Astrocyte (in vitro differentiated cells and primary cell): ENCODE results near the gene DUSP6. TPM values are rescaled to one million over a fixed set of nuclear protein-coding genes. Genes with fewer than 3 reads are reported as not detected.

ENCODE experiments used
- DNase-seq: peaks from one replicate; pipeline ENCODE4 v3.0.0-alpha.2; 2010; ENCODE audit warnings: low read depth
- FAIRE-seq: peaks from 2 replicates; lab custom pipeline; 2011; peaks lifted over from hg19 to GRCh38; lab: Jason Lieb, UNC
- H2AFZ ChIP-seq: 2 replicates; pipeline ENCODE4 v1.6.0; 2012; ENCODE audit warnings: low read depth, low read length, inconsistent platforms
- H3K27ac ChIP-seq: 2 replicates; pipeline ENCODE4 v1.5.1; 2011; ENCODE audit warnings: low read depth, low read length, inconsistent platforms
- H3K27me3 ChIP-seq: 2 replicates; pipeline ENCODE4 v1.6.0; 2011; ENCODE audit warnings: low read length, inconsistent platforms; ENCODE audit not compliant: insufficient read depth
- H3K36me3 ChIP-seq: 2 replicates; pipeline ENCODE4 v1.5.1; 2011; ENCODE audit warnings: low read length, inconsistent platforms; ENCODE audit not compliant: insufficient read depth
- H3K4me1 ChIP-seq: 2 replicates; pipeline ENCODE4 v1.5.1; 2011; ENCODE audit warnings: low read length, inconsistent platforms; ENCODE audit not compliant: insufficient read depth
- H3K4me2 ChIP-seq: 2 replicates; pipeline ENCODE4 v1.6.0; 2012; ENCODE audit warnings: low read length, inconsistent platforms
- H3K4me3 ChIP-seq: 2 replicates; pipeline ENCODE4 v1.5.1; 2011; ENCODE audit warnings: low read depth, mild to moderate bottlenecking, low read length, inconsistent platforms; ENCODE audit not compliant: insufficient read depth
- H3K79me2 ChIP-seq: 2 replicates; pipeline ENCODE4 v1.6.0; 2012; ENCODE audit warnings: mild to moderate bottlenecking, low read length, inconsistent platforms; ENCODE audit not compliant: insufficient read depth
- H3K9ac ChIP-seq: 2 replicates; pipeline ENCODE4 v1.6.0; 2012; ENCODE audit warnings: mild to moderate bottlenecking, low read length, inconsistent platforms
- H3K9me3 ChIP-seq: 2 replicates; pipeline ENCODE4 v1.5.1; 2012; ENCODE audit warnings: low read depth, mild to moderate bottlenecking, low read length, inconsistent platforms; ENCODE audit not compliant: insufficient read depth
- H4K20me1 ChIP-seq: 2 replicates; pipeline ENCODE4 v1.6.0; 2012; ENCODE audit warnings: low read length, inconsistent platforms; ENCODE audit not compliant: insufficient read depth
- H3K27ac Mint-ChIP-seq: one replicate; pipeline ENCODE4 v1.8.0; 2021; ENCODE audit warnings: mild to moderate bottlenecking, mixed read lengths; ENCODE audit not compliant: unreplicated experiment
- H3K27me3 Mint-ChIP-seq: one replicate; pipeline ENCODE4 v1.8.0; 2021; ENCODE audit warnings: low read depth, mixed read lengths; ENCODE audit not compliant: unreplicated experiment
- H3K36me3 Mint-ChIP-seq: one replicate; pipeline ENCODE4 v1.8.0; 2021; ENCODE audit warnings: low read depth, mixed read lengths; ENCODE audit not compliant: unreplicated experiment
- H3K4me1 Mint-ChIP-seq: one replicate; pipeline ENCODE4 v1.8.0; 2021; ENCODE audit warnings: low read depth, mixed read lengths; ENCODE audit not compliant: unreplicated experiment
- H3K4me3 Mint-ChIP-seq: one replicate; pipeline ENCODE4 v1.8.0; 2021; ENCODE audit warnings: mild to moderate bottlenecking, moderate library complexity, mixed read lengths; ENCODE audit not compliant: unreplicated experiment
- H3K9me3 Mint-ChIP-seq: one replicate; pipeline ENCODE4 v1.8.0; 2021; ENCODE audit warnings: mild to moderate bottlenecking, mixed read lengths; ENCODE audit not compliant: unreplicated experiment
- EZH2 ChIP-seq: IDR thresholded peaks from 2 replicates; pipeline ENCODE4 v1.6.1; 2012; ENCODE audit warnings: mild to moderate bottlenecking, low read length, inconsistent platforms; ENCODE audit not compliant: insufficient read depth
- total RNA-seq: library from RNA; stranded (reverse); gene quantifications from 2 replicates; pipeline ENCODE4 v1.2.1, GENCODE V29; 2021
- TF ChIP-seq, protein P1 (sequence below): IDR thresholded peaks from 2 replicates; pipeline ENCODE4 v1.5.1; 2011; ENCODE audit warnings: low read depth, mild to moderate bottlenecking, inconsistent platforms, low read length, moderate library complexity; ENCODE audit not compliant: insufficient read depth

The DUSP6 gene
- total RNA-seq, 1 donor from 2014 or later = 63.0 TPM

DNA sequence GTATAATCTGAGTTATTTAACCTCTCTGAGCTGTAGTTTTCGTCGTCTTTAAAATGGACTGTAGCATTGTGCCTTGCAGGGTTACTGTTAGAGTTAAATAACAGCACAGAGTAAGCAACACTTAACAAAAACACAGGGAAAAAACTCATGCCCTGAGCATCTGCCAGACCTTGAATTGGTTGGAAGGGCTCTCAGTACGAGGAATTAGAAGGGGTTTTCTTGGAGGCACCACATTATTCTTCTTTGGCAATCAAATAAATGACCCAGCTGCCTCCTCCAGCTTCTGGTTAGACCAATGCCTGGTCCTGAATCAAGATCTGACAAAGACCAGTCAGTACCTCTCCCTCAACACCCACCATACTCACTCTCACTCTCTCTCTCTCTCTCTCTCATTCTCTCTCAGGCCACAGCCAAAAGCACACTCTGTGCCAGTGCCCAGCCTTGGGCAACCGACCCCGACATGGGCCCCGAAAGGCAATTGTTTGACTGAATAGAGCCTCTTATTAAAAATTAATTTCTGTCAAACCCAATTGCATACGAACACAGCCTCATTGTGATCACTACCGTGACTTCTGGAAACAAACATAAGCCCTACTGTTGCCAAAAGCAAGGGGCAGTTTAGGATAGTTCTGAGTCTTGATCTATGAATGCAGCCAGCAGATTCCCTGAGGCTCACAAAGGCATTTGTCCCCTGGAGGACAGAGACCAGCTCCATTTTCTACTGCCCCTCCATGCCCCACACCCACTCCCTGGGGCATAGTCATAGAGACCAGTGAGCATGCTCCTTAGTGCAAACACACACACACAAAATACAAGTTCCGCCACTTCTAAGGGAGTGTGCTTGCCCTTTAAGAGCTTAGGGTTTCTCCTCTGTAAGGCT, 23.9 kb downstream of the DUSP6 start:
- Histone ChIP-seq H3K27ac (no peak overlapping the region), H3K4me2 (no peak overlapping the region), H2AFZ (no peak overlapping the region), H3K9me3 (no peaks in the 10 kb centered on the region), H3K36me3 (no peaks in the 10 kb centered on the region), H3K4me3 (no peak overlapping the region), H3K27me3 (no peaks in the 10 kb centered on the region), H3K9ac (no peak overlapping the region), H4K20me1 (no peaks in the 10 kb centered on the region), H3K79me2 (no peaks in the 10 kb centered on the region), H3K4me1 (no peaks in the 10 kb centered on the region)
- Mint-ChIP-seq H3K27ac (no peak overlapping the region), H3K9me3 (peaks cover 7% of the 10 kb centered on the region), H3K36me3 (no peaks in the 10 kb centered on the region), H3K4me3 (no peak overlapping the region), H3K27me3 (no peaks in the 10 kb centered on the region), H3K4me1 (no peaks in the 10 kb centered on the region)
- DNase-seq (no peak), FAIRE-seq (no peak)
- no peak for TF ChIP-seq EZH2
- TF ChIP-seq, protein P1, sequence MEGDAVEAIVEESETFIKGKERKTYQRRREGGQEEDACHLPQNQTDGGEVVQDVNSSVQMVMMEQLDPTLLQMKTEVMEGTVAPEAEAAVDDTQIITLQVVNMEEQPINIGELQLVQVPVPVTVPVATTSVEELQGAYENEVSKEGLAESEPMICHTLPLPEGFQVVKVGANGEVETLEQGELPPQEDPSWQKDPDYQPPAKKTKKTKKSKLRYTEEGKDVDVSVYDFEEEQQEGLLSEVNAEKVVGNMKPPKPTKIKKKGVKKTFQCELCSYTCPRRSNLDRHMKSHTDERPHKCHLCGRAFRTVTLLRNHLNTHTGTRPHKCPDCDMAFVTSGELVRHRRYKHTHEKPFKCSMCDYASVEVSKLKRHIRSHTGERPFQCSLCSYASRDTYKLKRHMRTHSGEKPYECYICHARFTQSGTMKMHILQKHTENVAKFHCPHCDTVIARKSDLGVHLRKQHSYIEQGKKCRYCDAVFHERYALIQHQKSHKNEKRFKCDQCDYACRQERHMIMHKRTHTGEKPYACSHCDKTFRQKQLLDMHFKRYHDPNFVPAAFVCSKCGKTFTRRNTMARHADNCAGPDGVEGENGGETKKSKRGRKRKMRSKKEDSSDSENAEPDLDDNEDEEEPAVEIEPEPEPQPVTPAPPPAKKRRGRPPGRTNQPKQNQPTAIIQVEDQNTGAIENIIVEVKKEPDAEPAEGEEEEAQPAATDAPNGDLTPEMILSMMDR = no peak

DNA sequence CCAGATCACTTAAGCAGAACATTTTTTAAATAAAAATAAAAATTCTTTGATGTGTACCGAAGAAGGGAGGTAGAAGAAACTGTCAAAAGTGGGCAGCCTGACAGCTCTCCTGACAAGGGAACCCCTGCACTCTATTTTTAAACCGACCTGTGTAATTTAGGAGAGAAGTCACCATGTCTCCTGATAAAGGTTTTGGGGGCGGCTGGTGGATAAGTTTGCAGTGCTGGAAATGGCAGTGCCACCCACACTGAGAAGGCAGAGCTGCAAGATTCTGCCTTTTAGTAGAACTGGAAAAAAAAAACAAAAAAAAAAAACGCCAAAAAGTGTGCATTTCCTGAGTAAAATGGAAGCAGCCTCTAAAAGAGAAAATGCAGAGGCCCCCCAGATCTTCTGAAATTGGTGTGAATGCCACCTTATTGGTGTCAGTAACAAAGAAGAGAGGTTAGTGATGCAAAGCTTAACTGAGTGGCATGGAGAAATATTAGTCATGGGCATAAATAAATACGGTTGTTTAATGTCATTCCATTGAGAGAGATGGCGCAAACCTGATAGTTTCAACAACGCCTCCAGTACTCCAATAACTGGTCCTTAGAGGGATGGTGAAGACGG, 24.7 kb downstream of the DUSP6 start:
- Histone ChIP-seq H3K9ac (no peak overlapping the region), H3K9me3 (no peaks in the 10 kb centered on the region), H3K4me2 (no peak overlapping the region), H3K27me3 (no peaks in the 10 kb centered on the region), H3K36me3 (no peaks in the 10 kb centered on the region), H3K4me3 (no peak overlapping the region), H3K79me2 (no peaks in the 10 kb centered on the region), H4K20me1 (no peaks in the 10 kb centered on the region), H3K4me1 (no peaks in the 10 kb centered on the region), H3K27ac (no peak overlapping the region), H2AFZ (no peak overlapping the region)
- FAIRE-seq (no peak), DNase-seq (no peak)
- peaks cover 7% of the 10 kb centered on the region for H3K9me3 Mint-ChIP-seq
- no peaks in the 10 kb centered on the region for H3K36me3 Mint-ChIP-seq
- H3K4me3 Mint-ChIP-seq = no peak overlapping the region
- TF ChIP-seq EZH2 = no peak
- TF ChIP-seq, protein P1 = no peak
- no peaks in the 10 kb centered on the region for H3K27me3 Mint-ChIP-seq
- no peaks in the 10 kb centered on the region for H3K4me1 Mint-ChIP-seq
- H3K27ac Mint-ChIP-seq = no peak overlapping the region
